PC-9 (cell line): ENCODE results near the gene BICC1.

Experiments
- EZH2 ChIP-seq: fragments of 200-600 bp; sonication (generic); IDR thresholded peaks from 2 replicates; pipeline ENCODE4 v1.8.0; 2017; ENCODE audit warnings: antibody characterized with exemption, low read depth
- TF ChIP-seq, protein P1 (sequence below): fragments of 200-600 bp; sonication (generic); conservative IDR thresholded peaks from 2 replicates; pipeline ENCODE4 v1.6.1; 2017; ENCODE audit warnings: mixed run types, antibody characterized with exemption, mild to moderate bottlenecking, moderate library complexity

DNA sequence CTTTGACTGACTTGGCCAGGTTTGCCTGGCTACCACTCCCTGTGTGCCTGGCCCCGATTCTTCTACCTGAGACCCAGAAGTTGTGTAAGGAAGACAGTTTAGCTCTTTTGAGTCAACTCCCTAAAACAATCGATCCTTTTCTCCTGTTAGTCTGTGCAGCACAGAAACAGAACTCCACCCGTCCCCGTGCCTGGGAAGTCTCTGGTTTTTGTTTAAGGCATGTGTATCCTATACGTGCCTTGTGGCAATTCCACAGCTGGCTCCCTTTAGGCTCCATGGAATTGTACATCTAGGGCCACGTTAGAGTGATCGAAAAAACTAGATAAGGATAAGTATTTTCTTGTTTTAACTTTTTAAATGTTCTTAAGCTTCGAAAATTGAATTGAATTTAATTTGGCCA, 131.6 kb downstream of the BICC1 start:
- TF ChIP-seq, protein P1, sequence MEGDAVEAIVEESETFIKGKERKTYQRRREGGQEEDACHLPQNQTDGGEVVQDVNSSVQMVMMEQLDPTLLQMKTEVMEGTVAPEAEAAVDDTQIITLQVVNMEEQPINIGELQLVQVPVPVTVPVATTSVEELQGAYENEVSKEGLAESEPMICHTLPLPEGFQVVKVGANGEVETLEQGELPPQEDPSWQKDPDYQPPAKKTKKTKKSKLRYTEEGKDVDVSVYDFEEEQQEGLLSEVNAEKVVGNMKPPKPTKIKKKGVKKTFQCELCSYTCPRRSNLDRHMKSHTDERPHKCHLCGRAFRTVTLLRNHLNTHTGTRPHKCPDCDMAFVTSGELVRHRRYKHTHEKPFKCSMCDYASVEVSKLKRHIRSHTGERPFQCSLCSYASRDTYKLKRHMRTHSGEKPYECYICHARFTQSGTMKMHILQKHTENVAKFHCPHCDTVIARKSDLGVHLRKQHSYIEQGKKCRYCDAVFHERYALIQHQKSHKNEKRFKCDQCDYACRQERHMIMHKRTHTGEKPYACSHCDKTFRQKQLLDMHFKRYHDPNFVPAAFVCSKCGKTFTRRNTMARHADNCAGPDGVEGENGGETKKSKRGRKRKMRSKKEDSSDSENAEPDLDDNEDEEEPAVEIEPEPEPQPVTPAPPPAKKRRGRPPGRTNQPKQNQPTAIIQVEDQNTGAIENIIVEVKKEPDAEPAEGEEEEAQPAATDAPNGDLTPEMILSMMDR: no peak
- TF ChIP-seq EZH2: no peak
